Neural cell (in vitro differentiated cells): Measurements from ENCODE around the gene AGBL4.

Source experiments
- CTCF ChIP-seq: fragments of 450-650 bp; IDR thresholded peaks from 2 replicates; pipeline ENCODE4 v1.5.1; 2014; ENCODE audit warnings: antibody characterized with exemption, mild to moderate bottlenecking, moderate library complexity; ENCODE audit not compliant: poor library complexity, severe bottlenecking
- EZH2 ChIP-seq: fragments of 200-600, 300-800 bp; shearing (Covaris generic), sonication (generic); IDR thresholded peaks from 2 replicates; pipeline ENCODE4 v1.6.1; 2014; ENCODE audit warnings: antibody characterized with exemption, low read length, borderline replicate concordance, mild to moderate bottlenecking; ENCODE audit not compliant: insufficient read depth, poor library complexity, severe bottlenecking
- POLR2AphosphoS5 ChIP-seq: IDR thresholded peaks from 2 replicates; pipeline ENCODE4 v1.6.1; 2012
- REST ChIP-seq: IDR thresholded peaks from 2 replicates; pipeline ENCODE4 v1.6.1; 2012; ENCODE audit warnings: borderline replicate concordance
- TAF1 ChIP-seq: IDR thresholded peaks from 2 replicates; pipeline ENCODE4 v1.6.1; 2012; ENCODE audit warnings: low read depth

- TF ChIP-seq CTCF, result no peak
- TF ChIP-seq EZH2, result no peak
- no peak for TF ChIP-seq TAF1
- no peak for TF ChIP-seq POLR2AphosphoS5
- TF ChIP-seq REST, result no peak
Observed at GRCh38 chr1:48739091-48739490, 1284.7 kb downstream of the AGBL4 start.
